ENCODE results near the gene KDM4B.
"Not testable (repeated sequence)": the region's sequence is repeated elsewhere in the genome, so short reads cannot be mapped to it uniquely, and the experiment has no call there.

KDM4B gene

GRCh38 chr19:5154799-5155426 is 186.0 kb downstream of the KDM4B start:
- no peak for DNase-seq

- no peak for DNase-seq
Observed at GRCh38 chr19:5155586-5156210, 186.8 kb downstream of the KDM4B start.

- peak; percentile 27 for DNase-seq
Observed at GRCh38 chr19:5156231-5156986, 187.5 kb downstream of the KDM4B start.

- DNase-seq = no peak
Observed at GRCh38 chr19:5157186-5157585, 188.3 kb downstream of the KDM4B start.

GRCh38 chr19:5158549-5159134 is 189.7 kb downstream of the KDM4B start:
- DNase-seq = not testable (repeated sequence)

GRCh38 chr19:5160158-5160795 is 191.4 kb downstream of the KDM4B start:
- not testable (repeated sequence) for DNase-seq

GRCh38 chr19:5164845-5165696 is 196.2 kb downstream of the KDM4B start:
- not testable (repeated sequence) for DNase-seq

- DNase-seq = no peak
Observed at GRCh38 chr19:5165697-5166019, 196.7 kb downstream of the KDM4B start.

GRCh38 chr19:5166262-5166661 is 197.3 kb downstream of the KDM4B start:
- no peak for DNase-seq

- peak; percentile 31 for DNase-seq
Observed at GRCh38 chr19:5170329-5170745, 201.4 kb downstream of the KDM4B start.

GRCh38 chr19:5171711-5172110 is 202.8 kb downstream of the KDM4B start:
- DNase-seq = no peak

- no peak for DNase-seq
Observed at GRCh38 chr19:5172859-5173630, 204.1 kb downstream of the KDM4B start.

- no peak for DNase-seq
Observed at GRCh38 chr19:5173993-5174392, 205.1 kb downstream of the KDM4B start.

GRCh38 chr19:5177745-5178450 is 209.0 kb downstream of the KDM4B start:
- peak; percentile 29 for DNase-seq

- no peak for DNase-seq
Observed at GRCh38 chr19:5178841-5179240, 209.9 kb downstream of the KDM4B start.

GRCh38 chr19:5179256-5179655 is 210.3 kb downstream of the KDM4B start:
- DNase-seq = no peak

GRCh38 chr19:5181329-5181728 is 212.4 kb downstream of the KDM4B start:
- DNase-seq = no peak

GRCh38 chr19:5182751-5183150 is 213.8 kb downstream of the KDM4B start:
- no peak for DNase-seq

- no peak for DNase-seq
Observed at GRCh38 chr19:5183616-5184015, 214.7 kb downstream of the KDM4B start.

GRCh38 chr19:5184930-5185329 is 216.0 kb downstream of the KDM4B start:
- DNase-seq = no peak

Measured in NCI-H82 (cell line).